ENCODE measurements around the gene SYCE3. TPM values are rescaled to one million over a fixed set of nuclear protein-coding genes. Genes with fewer than 3 reads are reported as not detected.

SYCE3 gene
- total RNA-seq, 1 donor: not detected

DNA sequence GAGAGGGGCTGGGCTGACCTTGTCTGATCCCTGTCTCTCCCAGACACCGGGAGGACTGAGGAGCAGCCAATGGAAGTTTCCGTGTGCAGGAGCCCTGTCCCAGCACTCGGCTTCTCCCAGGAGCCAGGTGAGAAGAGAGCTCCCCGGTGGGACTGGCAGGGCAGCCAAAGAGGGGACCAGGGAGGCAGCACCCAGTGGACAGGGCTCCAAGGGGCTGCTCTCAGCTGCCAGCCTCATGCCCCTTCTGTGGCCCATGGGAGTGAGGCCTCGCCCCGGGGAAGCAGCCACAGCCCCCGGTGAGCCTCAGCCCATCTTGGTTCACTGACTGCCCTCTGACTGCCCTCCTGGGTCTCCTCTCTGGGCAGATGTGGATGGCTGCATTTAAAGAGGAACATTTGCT is 44.1 kb downstream of the SYCE3 start:
- peaks cover 53% of the 10 kb centered on the region for H3K79me2 ChIP-seq (ENCODE audit: insufficient read depth, low read length)
- no peaks in the 10 kb centered on the region for H3K4me1 ChIP-seq (ENCODE audit: insufficient read depth, low read length)
- H3K4me2 ChIP-seq (ENCODE audit: insufficient read depth, low read length): no peak overlapping the region
- H2AFZ ChIP-seq (ENCODE audit: low read length): no peak overlapping the region
- H3K4me3 ChIP-seq (ENCODE audit: insufficient read depth, low read length): no peak overlapping the region
- DNase-seq (ENCODE audit: insufficient read length, low spot score, missing footprints): no peak
- no peaks in the 10 kb centered on the region for H3K9me3 ChIP-seq (ENCODE audit: low read depth, low read length)
- no peak overlapping the region for H3K27ac ChIP-seq (ENCODE audit: low read depth, low read length)
- peaks cover 10% of the 10 kb centered on the region for H4K20me1 ChIP-seq (ENCODE audit: insufficient read depth, low read length)
- H3K27me3 ChIP-seq (ENCODE audit: insufficient read depth, low read length): no peaks in the 10 kb centered on the region
- TF ChIP-seq, protein P1, sequence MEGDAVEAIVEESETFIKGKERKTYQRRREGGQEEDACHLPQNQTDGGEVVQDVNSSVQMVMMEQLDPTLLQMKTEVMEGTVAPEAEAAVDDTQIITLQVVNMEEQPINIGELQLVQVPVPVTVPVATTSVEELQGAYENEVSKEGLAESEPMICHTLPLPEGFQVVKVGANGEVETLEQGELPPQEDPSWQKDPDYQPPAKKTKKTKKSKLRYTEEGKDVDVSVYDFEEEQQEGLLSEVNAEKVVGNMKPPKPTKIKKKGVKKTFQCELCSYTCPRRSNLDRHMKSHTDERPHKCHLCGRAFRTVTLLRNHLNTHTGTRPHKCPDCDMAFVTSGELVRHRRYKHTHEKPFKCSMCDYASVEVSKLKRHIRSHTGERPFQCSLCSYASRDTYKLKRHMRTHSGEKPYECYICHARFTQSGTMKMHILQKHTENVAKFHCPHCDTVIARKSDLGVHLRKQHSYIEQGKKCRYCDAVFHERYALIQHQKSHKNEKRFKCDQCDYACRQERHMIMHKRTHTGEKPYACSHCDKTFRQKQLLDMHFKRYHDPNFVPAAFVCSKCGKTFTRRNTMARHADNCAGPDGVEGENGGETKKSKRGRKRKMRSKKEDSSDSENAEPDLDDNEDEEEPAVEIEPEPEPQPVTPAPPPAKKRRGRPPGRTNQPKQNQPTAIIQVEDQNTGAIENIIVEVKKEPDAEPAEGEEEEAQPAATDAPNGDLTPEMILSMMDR (IDR thresholded peaks at IDR 0.05; ENCODE audit: extremely low read depth, low read depth, low read length): no peak
- peaks cover 28% of the 10 kb centered on the region for H3K36me3 ChIP-seq (ENCODE audit: insufficient read depth, low read length)

DNA sequence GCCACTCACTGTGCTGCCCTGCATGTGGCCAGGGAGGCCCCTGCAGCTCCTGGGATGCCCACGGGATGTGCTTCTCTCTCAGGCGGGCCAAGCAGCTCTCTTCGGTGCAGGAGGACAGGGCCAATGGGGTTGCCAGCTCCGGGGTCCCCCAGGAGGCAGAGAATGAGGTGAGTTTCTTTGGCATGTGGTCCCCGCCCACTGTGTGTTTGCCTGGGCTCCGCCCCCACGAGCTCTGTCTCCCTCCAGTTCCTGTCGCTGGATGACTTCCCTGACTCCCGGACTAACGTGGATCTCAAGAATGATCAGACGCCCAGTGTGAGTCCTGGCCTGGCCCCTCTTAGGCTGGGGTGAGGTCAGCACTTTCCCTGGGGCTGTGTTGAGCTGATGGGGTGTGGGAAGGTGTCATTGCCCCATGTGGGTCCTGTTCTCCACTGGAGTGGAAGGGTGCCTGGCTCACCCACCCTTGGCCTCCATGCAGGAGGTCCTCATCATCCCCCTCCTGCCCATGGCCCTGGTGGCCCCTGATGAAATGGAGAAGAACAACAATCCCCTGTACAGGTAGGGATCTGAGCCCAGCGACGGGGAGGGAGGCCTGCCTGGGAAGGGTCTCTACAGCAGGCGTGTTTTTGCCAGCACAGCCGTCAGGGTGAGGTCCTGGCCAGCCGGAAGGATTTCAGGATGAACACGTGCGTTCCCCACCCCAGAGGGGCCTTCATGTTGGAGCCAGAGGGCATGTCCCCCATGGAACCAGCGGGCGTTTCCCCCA is 45.0 kb downstream of the SYCE3 start:
- no peak overlapping the region for H3K4me2 ChIP-seq (ENCODE audit: insufficient read depth, low read length)
- H3K27me3 ChIP-seq (ENCODE audit: insufficient read depth, low read length): no peaks in the 10 kb centered on the region
- H2AFZ ChIP-seq (ENCODE audit: low read length): no peak overlapping the region
- H3K4me3 ChIP-seq (ENCODE audit: insufficient read depth, low read length): no peak overlapping the region
- H3K9me3 ChIP-seq (ENCODE audit: low read depth, low read length): no peaks in the 10 kb centered on the region
- H3K4me1 ChIP-seq (ENCODE audit: insufficient read depth, low read length): no peaks in the 10 kb centered on the region
- TF ChIP-seq, protein P1 (IDR thresholded peaks at IDR 0.05; ENCODE audit: extremely low read depth, low read depth, low read length): no peak
- peak; percentile 55 for DNase-seq (ENCODE audit: insufficient read length, low spot score, missing footprints)
- H3K27ac ChIP-seq (ENCODE audit: low read depth, low read length): no peak overlapping the region
- H4K20me1 ChIP-seq (ENCODE audit: insufficient read depth, low read length): peaks cover 2% of the 10 kb centered on the region
- peaks cover 53% of the 10 kb centered on the region for H3K79me2 ChIP-seq (ENCODE audit: insufficient read depth, low read length)
- peaks cover 19% of the 10 kb centered on the region for H3K36me3 ChIP-seq (ENCODE audit: insufficient read depth, low read length)

DNA sequence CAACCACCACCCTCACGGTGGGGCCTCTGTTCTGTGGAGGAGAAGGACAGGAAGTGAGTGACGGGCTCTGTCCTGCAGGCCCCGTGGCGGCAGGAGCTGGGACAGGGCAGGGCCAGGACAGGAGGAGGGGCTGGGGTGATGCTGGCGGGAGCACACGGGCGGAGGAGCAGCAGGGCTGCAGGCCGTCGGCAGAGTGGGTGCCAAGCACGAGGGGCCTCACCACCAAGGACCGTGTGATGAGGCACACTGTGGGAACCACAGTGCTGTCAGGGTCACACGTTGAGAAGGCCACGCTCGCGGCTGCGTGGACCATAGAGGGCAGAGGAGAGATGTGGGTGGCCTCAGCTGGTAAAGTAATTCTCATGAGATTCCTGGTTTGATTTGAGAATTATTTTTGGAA is 45.8 kb downstream of the SYCE3 start:
- H3K36me3 ChIP-seq (ENCODE audit: insufficient read depth, low read length): peaks cover 17% of the 10 kb centered on the region
- peaks cover 53% of the 10 kb centered on the region for H3K79me2 ChIP-seq (ENCODE audit: insufficient read depth, low read length)

DNA sequence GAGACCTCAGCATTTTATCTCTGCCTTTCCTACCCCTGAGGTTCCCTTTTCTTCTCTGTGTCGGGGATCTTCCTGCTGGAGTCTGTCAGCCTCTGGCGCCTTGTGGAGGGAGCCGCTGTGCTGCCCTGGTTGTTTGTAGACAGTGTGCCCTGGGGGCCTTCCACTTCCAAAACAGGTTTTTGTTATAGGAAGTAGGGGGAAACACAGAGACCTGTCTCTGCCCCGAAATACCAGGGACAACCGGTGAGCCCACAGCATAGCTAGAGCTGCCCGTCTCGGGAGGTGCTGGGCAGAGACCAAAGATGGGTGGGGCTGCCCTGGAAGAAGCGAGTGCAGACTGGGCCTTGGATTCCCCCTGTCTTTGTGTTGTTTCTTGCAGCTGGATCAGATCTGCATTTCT is 46.7 kb downstream of the SYCE3 start:
- no peaks in the 10 kb centered on the region for H3K4me1 ChIP-seq (ENCODE audit: insufficient read depth, low read length)
- H3K9me3 ChIP-seq (ENCODE audit: low read depth, low read length): no peaks in the 10 kb centered on the region
- peaks cover 54% of the 10 kb centered on the region for H3K79me2 ChIP-seq (ENCODE audit: insufficient read depth, low read length)
- H3K27ac ChIP-seq (ENCODE audit: low read depth, low read length): no peak overlapping the region
- TF ChIP-seq, protein P1 (IDR thresholded peaks at IDR 0.05; ENCODE audit: extremely low read depth, low read depth, low read length): no peak
- peaks cover 2% of the 10 kb centered on the region for H4K20me1 ChIP-seq (ENCODE audit: insufficient read depth, low read length)
- H3K36me3 ChIP-seq (ENCODE audit: insufficient read depth, low read length): peaks cover 17% of the 10 kb centered on the region
- no peak overlapping the region for H2AFZ ChIP-seq (ENCODE audit: low read length)
- no peaks in the 10 kb centered on the region for H3K27me3 ChIP-seq (ENCODE audit: insufficient read depth, low read length)
- H3K4me3 ChIP-seq (ENCODE audit: insufficient read depth, low read length): no peak overlapping the region
- DNase-seq (ENCODE audit: insufficient read length, low spot score, missing footprints): peak; percentile 44
- no peak overlapping the region for H3K4me2 ChIP-seq (ENCODE audit: insufficient read depth, low read length)

More for the DNA sequence above, 45.8 kb downstream of the SYCE3 start:
- no peaks in the 10 kb centered on the region for H3K9me3 ChIP-seq (ENCODE audit: low read depth, low read length)
- no peak overlapping the region for H3K4me2 ChIP-seq (ENCODE audit: insufficient read depth, low read length)
- no peak overlapping the region for H3K4me3 ChIP-seq (ENCODE audit: insufficient read depth, low read length)
- H4K20me1 ChIP-seq (ENCODE audit: insufficient read depth, low read length): peaks cover 2% of the 10 kb centered on the region
- TF ChIP-seq, protein P1 (IDR thresholded peaks at IDR 0.05; ENCODE audit: extremely low read depth, low read depth, low read length): no peak
- no peak overlapping the region for H2AFZ ChIP-seq (ENCODE audit: low read length)
- H3K27me3 ChIP-seq (ENCODE audit: insufficient read depth, low read length): no peaks in the 10 kb centered on the region
- no peaks in the 10 kb centered on the region for H3K4me1 ChIP-seq (ENCODE audit: insufficient read depth, low read length)
- no peak overlapping the region for H3K27ac ChIP-seq (ENCODE audit: low read depth, low read length)
- DNase-seq (ENCODE audit: insufficient read length, low spot score, missing footprints): peak; percentile 72
